Smooth muscle cell of the brain vasculature (primary cell): ENCODE data around the gene RUNX3.

ENCODE experiments used
- DNase-seq: peaks from one replicate; pipeline ENCODE4 v3.0.0-alpha.2; 2012; ENCODE audit warnings: low read depth, low spot score

The RUNX3 gene

GRCh38 chr1:24865587-24865986, 64.5 kb downstream of the RUNX3 start:
- no peak for DNase-seq

- DNase-seq: no peak
Measured at GRCh38 chr1:24865168-24865567, 64.9 kb downstream of the RUNX3 start.

- no peak for DNase-seq
Measured at GRCh38 chr1:24864370-24864777, 65.7 kb downstream of the RUNX3 start.

GRCh38 chr1:24862775-24863483, 67.1 kb downstream of the RUNX3 start:
- DNase-seq: no peak

GRCh38 chr1:24861821-24862727, 68.0 kb downstream of the RUNX3 start:
- DNase-seq: no peak

- DNase-seq: no peak
Measured at GRCh38 chr1:24860841-24861240, 69.2 kb downstream of the RUNX3 start.

- no peak for DNase-seq
Measured at GRCh38 chr1:24859063-24860010, 70.7 kb downstream of the RUNX3 start.

GRCh38 chr1:24858277-24858676, 71.8 kb downstream of the RUNX3 start:
- DNase-seq: no peak

- no peak for DNase-seq
Measured at GRCh38 chr1:24857507-24858133, 72.5 kb downstream of the RUNX3 start.

GRCh38 chr1:24856787-24857506, 73.1 kb downstream of the RUNX3 start:
- no peak for DNase-seq

GRCh38 chr1:24855474-24855873, 74.6 kb downstream of the RUNX3 start:
- DNase-seq: no peak

- no peak for DNase-seq
Measured at GRCh38 chr1:24853649-24854048, 76.4 kb downstream of the RUNX3 start.

- DNase-seq: no peak
Measured at GRCh38 chr1:24850328-24850920, 79.7 kb downstream of the RUNX3 start.

- no peak for DNase-seq
Measured at GRCh38 chr1:24849672-24850295, 80.3 kb downstream of the RUNX3 start.
